HG02678 (cell line): ENCODE measurements around the gene CYTH3.
"Not testable (repeated sequence)": the region's sequence is repeated elsewhere in the genome, so short reads cannot be mapped to it uniquely, and the experiment has no call there.

Experiments used
- ATAC-seq: cut with Tn5 transposase; IDR thresholded peaks from one replicate; pipeline ENCODE4 v1.9.1; 2021; ENCODE audit warnings: mild to moderate bottlenecking, moderate library complexity; ENCODE audit not compliant: unreplicated experiment

The CYTH3 gene, protein sequence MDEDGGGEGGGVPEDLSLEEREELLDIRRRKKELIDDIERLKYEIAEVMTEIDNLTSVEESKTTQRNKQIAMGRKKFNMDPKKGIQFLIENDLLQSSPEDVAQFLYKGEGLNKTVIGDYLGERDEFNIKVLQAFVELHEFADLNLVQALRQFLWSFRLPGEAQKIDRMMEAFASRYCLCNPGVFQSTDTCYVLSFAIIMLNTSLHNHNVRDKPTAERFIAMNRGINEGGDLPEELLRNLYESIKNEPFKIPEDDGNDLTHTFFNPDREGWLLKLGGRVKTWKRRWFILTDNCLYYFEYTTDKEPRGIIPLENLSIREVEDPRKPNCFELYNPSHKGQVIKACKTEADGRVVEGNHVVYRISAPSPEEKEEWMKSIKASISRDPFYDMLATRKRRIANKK

DNA sequence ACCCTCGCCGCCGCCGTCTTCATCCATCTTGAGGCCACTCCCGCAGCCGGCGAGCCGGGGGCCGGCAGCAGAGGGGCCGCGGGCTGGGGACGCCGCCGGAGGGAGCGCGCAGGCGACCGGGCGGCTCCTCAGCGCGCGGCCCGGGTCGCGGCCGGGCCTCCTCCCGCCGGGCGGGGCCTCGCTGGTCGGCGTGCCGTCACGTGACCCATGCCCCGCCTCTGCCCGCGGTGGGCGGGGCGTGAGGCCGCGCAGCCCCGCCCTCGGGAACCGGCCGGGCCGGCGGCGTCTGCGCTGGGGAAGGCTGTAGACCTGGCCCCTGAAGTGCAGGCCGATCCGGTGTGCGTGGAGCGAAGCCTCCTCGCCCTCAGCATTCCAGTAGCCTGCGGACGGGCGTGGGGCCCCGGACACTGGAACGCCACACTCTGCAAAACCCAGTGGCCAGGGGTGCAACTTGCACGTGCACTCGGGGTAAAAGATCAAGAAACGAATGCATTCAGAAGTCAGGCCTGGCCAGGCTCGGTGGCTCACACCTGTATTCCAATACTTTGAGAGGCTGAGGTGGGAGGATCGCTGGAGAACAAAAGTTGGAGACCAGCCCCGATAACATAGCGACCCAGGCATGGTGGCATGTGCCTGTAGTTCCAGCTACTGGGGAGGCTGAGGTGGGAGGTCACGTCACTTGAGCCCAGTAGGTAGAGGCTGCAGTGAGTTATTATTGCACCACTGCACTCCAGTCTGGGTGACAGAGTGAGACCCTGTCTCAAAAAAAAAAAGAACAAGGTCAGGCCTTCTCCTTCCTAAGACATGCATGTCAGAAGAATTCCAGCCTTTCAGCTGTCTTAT is at the start of gene CYTH3:
TSS of gene CYTH3 (minus strand) at position 144 of the 843 bp plus-strand sequence. CDS start at position 27, 117 bp downstream.
- ATAC-seq: peak; percentile 80

DNA sequence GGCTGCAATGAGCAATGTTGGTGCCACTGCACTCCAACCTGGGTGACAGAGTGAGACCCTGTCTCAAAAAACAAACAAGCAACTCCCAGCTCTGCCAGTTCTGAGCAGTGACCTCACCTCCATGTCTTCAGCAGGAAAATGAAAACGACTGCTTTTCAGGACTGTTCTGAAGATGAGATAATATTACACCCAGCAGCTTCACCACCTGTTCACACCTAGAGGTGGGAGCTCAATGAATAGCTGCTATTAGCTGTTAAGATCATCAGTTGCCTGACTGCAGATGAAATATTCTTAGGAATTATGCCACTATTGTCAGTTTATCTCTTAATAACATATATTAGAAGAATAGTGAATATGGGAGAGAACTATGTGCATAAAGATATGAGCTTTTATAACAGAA is 48.4 kb upstream of the CYTH3 start:
- ATAC-seq: no peak

DNA sequence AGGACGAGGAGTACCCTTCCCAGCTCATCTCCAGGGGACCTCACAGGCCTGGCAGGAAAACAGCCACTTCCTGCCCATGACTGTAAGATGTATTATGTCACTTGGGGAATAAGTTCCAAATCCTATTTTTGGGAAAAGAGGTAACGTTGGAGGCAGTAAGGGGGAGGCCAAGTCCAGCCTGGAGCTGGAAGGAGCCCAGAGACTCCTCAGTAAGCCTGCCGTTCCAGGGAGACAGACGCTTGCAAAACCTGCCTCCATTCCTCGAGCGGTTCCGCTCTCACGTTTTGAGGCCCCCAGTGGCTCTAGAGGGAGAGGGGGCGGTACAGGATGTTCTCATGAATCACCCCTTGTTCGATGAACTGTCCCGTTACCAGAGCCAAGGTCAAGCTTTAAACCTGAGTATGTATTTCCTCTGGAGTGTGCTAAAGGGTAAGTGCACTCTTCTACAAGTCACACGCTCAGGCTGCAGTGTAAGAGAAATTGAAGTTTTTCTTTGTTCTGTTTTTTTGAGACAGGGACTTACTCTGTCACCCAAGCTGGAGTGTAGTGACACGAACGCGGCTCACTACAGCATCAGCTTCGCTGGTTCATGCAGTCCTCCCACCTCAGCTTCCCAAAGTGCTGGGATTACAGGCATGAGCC is 45.5 kb upstream of the CYTH3 start:
- no peak for ATAC-seq

DNA sequence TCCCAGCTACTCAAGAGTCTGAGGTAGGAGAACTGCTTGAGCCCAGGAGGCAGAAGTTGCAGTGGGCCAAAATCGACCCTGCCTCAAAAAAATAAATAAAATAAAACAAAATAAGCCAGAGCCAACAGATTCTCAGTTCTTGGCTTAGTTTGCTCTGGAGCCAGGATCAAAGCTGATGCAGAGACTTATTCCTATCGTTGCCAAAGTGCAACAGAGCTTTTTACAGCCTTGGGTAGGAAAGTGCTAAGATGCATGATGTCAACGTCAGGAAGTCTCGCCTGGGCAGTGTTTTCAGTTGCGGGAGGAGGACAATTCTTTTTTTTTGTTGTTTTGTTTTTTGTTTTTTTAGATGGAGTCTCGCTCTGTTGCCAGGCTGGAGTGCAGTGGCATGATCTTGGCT is 43.8 kb upstream of the CYTH3 start:
- no peak for ATAC-seq

DNA sequence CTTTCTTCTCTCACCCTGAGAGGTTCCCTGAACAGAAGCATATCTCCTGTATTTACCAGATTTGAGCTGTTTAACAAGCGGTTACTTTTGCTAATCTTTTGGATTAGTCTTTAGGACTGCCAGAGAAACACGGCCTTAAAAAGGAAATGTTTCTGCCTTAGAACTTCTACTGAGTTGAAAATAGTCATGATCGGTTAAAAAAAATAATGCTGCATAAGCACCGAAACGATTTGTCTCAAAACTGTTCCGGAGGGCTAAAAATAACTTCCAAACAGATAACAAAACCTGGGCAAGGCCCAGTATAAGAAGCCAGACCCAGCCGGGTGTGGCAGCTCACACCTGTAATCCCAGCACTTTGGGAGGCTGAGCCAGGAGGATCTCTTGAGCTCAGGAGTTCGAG is 43.3 kb upstream of the CYTH3 start:
- no peak for ATAC-seq

DNA sequence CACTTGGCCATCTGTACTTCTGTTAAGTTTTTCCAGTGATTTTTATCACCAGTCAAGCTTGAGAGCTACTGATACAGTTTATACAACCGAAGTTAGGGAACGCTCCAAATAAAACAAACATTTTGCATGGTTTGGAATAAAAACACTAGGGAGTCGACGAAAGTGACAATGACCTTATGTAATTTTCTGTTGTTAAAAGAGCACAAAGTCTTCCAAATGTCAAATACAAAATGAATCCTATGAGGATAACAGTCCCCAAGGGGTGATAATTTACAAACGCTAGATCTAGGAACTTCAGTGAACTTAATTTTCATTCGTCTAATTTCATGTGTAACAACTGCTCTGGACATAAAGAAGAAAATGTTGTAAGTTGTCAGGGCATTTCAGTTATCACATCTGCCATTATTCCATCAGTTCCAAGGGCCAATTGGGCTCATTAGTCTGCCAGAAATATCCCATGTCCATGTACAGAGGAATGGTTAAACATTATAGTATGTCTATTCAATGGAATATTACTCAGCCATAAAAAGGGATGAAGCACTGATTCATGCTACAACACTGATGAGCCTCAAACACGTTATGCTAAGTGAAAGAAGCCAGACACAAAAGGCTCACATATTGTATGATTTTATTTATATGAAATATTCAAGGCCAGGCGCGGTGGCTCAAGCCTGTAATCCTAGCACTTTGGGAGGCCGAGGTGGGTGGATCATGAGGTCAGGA is 38.0 kb upstream of the CYTH3 start:
- no peak for ATAC-seq

DNA sequence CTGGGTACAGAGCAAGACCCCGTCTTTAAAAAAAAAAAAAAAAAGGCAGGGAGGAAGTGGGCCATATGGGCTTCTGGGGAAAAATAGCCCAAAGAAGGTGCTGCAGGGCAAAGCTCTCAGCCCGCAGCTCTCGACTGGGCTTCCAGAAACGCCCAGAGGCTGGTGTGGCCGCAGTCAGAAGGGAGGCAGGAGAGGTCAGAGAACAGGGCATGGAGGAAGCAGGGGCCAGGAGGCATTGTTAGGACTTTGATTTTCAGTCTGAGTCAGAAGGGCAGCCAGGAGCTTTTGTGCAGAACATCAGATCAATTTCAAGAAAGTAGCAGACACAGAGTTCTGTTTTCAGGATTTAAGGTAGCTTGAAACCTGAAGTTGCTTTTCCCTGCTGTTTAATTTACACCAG is 35.3 kb upstream of the CYTH3 start:
- no peak for ATAC-seq

DNA sequence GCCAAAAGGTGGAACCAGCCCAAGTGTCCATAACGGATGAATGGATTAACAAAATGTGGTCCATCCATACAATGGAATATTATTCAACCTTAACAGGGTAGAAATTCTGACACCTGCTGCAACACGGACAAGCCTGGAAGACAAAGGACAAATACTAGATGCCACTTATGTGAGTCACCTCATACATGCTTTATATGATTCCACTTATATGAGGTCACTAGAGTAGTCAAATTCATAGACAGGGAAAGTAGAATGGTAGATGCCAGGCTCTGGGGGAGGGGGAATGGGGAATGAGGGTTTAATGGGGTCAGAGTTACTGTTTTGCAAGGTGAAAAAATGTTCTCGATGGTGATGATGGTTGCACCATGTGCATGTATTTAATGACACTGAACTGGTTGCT is 34.0 kb upstream of the CYTH3 start:
- ATAC-seq: no peak

DNA sequence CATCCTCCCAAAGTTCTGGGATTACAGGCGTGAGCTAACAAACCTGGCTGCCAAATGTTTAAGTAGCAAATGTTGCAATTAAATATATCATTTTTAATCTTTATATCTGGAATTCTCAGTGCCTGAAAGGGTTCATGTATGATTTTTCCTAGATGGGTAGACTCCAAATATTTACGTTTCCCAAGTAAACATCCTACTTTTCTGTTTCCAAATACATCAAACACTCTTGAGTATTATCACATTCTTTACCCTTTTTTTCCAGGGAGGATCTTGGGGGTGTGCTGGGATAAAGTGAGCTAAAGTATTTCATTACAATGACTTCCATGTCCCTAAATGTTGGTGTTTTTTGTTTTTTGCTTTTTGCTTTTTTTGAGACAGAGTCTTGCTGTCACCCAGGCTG is 32.9 kb upstream of the CYTH3 start:
- ATAC-seq: no peak

DNA sequence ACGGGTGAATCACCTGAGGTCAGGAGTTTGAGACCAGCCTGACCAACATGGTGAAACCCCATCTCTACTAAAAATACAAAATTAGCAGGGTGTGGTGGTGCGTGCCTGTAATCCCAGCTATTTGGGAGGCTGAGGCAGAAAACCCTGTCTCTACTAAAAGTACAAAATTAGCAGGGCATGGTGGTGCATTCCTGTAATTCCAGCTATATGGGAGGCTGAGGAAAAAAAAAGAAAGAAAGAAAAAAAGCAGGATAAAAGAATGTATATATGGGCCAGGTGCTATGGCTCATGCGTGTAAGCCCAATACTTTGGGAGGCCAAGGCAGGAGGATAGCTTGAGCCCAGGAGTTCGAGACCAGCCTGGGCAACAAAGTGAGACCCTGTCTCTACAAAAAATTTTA is 29.0 kb upstream of the CYTH3 start:
- ATAC-seq: not testable (repeated sequence)

DNA sequence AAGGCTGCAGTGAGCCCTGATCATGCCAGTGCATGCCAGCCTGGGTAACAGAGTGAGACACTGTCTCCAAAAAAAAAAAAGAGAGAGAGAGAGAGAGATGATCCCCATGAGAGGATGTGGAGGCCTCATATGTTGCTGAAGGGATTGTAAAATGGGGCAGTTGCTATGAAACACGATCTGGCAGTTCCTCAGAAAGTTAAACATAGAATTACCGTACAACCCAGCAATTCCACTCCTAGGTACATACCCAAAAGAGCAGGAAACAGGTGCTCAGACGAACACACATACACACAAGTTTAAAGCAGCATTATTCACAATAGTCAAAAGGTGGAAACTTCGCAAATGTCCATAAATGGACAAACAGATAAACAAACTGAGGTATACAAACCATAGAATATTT is 27.4 kb upstream of the CYTH3 start:
- ATAC-seq: no peak

DNA sequence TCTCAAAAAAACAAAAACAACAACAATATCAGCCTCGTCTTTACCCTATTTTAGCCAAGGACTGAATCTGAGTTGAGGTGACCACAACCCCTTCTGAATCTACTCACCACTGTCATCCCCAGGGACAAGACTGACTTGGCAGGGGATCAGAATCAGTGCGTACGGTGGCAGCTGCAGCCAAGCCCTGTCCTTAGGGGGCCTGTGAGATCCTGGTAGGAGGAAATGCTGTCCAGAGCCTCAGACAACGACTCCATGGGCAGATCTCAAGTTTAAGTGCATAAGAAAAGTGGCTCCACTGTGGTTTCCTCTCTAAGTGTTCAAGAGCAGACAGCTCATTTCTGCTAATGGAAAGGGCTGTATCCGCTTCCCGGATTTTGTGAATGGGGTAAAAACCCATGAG is 22.4 kb upstream of the CYTH3 start:
- no peak for ATAC-seq

DNA sequence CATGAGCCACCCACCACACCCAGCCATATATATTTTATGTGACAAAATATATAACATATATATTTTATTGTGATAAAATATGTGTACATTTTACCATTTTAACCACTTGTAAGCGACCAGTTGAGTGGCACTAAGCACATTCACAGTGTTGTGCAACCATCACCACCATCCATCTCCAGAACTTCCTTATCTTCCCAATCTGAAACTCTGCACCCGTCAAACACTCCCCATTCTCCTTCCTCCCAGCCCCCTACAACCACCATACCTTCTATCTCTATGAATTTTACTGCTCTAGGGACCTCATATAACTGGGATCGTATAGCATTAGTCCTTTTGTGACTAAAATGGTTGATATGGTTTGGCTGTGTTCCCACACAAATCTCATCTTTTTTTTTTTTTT is 20.8 kb upstream of the CYTH3 start:
- ATAC-seq: no peak

DNA sequence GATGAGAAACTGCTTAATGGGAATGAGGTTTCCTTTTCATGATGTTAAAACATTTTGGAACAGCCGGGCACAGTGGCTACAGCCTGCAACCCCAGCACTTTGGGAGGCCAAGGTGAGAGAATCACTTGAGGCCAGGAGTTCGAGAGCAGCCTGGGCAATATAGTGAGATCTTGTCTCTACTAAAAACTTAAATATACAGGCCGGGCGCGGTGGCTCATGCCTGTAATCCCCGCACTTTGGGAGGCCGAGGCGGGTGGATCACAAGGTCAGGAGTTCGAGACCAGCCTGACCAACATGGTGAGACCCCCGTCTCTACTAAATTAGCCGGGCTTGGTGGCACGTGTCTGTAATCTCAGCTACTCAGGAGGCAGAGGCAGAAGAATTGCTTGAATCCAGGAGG is 19.5 kb upstream of the CYTH3 start:
- not testable (repeated sequence) for ATAC-seq

DNA sequence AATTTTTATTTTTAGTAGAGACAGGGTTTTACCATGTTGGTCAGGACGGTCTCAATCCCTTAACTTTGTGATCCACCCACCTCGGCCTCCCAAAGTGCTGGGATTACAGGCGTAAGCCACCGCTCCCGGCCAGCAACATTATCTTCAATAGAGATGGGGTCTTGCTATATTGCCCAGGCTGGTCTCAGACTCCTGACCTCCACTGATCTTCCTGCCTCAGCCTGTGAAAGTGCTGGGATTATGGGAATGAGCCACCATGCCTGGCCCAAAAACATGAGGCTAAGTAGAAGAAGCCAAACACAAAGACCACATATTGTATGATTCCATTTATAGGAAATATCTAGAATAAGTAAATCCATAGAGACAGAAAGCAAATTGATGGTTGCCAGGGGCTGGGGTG is 19.1 kb upstream of the CYTH3 start:
- ATAC-seq: no peak

DNA sequence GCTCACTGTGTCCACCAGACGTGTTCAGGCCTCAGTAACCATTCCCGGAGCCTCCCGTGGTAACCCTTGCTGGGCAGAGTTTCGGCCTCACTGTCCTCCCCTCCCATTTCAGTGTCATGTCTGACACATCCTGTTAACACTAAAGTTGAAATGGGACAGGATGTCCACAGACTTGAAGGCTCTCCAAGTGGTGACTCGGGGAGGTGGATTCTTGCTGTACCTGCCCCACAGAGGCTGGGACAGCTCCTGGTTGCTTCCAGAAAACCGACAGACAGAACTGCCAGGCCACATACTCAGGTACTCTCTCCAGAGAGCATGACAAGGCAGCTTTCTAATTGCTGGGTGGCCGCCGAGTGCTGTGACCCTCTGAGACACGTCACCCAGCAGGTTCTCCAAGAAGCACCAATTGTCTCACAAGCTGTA is 17.9 kb upstream of the CYTH3 start:
- no peak for ATAC-seq

DNA sequence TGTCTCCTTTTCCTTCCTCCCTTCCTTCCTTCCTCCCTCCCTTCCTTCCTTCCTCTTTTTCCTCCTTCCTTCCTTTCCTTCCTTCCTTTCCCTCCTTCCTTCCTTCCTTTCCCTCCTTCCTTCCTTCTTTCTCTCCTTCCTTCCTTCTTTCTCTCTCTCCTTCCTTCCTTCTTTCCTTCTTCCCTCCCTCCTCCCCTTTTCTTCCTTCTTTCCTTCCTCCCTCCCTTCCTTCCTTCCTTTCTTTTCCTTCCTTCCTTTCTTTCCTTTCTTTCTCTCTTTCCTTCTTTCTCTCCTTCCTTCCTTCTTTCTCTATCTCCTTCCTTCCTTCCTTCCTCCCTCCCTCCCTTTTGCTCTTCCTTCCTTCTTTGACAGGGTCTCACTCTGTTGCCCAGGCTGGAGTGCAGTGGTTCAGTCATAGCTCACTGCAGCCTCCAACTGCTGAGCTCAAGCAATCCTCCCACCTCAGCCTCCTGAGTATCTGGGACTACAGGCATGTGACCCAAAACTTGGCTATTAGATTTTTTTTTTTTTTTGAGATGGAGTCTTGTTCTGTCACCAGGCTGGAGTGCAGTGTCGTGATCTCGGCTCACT is 15.9 kb upstream of the CYTH3 start:
- no peak for ATAC-seq

DNA sequence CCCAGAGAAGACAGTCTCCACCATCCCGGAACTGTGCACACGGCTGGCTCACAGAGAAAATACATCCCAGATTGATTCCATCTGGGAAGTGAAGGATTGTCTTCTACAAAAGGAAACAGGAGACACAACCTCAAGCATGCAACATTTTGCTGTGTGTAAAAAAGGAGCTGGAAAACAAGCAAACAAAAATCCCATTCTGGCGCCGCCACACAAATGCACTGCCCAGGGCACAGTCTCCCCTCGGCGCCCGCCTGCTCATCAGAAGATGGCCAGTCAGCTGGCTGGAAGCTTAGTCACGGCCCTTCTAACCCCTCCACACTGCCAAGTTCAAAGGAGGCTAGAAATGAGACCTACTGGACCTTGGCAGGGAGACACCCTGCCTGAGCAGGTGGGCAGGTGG is 14.1 kb upstream of the CYTH3 start:
- ATAC-seq: no peak

DNA sequence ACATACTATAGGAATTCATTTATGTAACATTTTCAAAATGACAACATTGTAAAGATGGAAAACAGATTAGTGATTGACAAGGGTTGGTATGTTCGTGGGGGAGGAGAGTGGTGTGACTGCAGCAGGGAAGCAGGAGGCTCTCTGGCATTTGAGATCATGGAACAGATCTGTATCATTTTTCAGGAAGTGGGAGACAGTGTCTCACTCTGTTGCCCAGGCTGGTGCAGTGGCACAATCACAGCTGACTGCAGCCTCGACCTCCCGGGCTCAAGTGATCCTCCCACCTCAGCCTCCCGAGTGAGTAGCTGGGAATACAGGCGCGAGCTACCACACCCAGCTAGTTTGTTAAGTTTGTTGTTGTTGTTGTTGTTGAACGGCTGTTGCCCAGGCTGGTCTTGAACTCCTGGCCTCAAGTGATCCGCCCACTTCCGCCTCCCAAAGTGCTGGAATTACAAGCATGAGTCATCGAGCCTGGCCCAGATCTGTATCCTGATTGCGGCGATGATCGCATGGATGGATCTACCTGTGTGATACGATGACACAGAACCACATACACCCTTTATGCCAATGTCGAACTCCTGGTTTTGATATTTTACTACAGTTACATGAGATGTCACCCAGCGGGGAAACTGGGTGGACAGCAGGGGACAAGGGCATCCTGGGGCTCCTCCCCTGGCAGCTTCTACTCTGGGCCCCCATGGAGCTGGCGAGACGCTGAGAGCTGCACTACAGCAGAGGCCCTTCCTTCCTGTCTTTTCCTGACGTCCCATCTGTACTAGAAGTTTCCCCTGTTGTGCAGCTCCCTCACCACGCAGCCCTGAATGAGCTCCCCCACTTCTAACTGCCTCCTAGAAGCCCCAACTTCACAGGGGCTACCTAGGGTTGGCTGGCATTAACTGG is 12.3 kb upstream of the CYTH3 start:
- no peak for ATAC-seq

DNA sequence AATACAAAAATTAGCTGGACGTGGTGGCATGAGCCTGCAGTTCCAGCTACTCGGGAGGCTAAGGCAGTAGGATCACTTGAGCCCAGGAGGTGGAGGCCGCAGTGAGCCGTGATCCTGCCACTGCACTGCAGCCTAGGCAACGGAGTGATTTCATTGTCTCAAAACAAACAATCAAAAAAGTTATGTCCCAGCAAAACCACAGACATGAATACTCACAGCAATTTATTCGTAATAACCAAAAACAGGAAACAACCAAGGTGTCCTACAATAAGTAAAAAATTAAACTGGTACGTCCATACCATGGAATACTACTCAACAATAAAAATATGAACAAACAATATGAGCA is 11.6 kb upstream of the CYTH3 start:
- no peak for ATAC-seq
